IPS DF 19.7 (cell line): ENCODE results near the gene ZCCHC3.

Source experiments
- DNase-seq: peaks from one replicate; pipeline ENCODE4 v3.0.0-alpha.2; 2013; ENCODE audit warnings: low read depth, low spot score

Gene ZCCHC3

DNA sequence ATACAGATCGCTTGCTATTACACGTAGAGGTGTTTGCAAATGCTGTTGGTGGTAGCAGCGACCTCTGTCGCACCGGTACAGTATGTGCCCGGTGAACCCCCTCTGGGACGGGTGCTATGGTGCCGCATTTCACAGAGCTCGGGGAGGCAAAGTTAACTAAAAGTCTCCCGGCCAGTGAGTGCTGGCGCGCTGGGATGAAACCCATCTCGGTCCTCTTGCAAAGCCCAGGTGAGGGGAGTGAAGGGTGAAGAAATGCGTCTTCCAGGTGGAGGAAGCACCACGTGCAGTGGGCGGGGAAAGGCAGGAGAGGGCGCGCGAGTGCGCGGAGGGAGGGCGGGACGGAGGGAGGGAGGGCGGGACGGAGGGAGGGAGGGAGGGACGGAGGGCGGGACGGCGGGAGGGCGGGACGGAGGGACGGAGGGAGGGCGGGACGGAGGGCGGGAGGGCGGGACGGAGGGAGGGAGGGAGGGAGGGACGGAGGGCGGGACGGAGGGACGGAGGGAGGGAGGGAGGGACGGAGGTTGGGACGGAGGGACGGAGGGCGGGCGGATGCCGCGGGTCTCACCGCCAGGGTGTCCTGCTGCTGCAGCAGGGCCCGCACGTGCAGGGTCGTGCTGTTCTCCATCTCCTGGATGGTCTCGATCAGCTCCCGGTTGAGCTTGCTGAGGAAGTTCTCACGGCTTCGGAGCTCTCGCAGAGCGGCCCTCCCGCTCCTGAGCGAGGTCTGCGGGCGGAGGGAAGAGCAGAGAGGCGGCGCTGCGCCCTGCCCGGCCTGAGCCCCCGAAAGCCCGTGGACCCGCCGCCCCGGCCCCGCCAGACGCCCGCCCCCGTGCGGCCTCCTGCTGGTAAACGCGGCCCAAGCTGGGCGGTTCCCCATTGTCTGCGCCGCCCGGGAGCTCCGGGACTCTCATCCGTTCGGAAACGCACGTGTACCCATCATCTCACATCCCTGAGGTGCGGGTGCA is 18.5 kb upstream of the ZCCHC3 start:
- DNase-seq = no peak

- DNase-seq = no peak
Measured at GRCh38 chr20:284172-284571, 13.2 kb upstream of the ZCCHC3 start.

DNA sequence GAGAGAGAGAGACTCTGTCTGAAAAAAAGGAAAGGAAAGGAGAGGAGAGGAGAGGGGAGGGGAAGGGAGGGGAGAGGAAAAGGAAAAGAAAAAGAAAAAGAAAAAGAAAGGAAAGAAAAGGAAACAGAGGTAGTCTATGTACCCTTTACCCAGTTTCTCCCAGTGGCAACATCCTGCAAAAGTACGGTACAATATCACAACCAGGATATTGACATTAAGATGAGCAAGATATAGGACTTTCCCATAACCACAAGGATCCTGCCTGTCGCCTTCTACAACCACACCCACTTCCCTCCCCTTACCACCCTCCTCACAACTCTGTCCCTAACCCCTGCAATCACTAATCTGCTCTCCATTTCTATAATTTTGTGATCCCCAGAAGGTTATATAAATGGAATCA is 10.9 kb upstream of the ZCCHC3 start:
- DNase-seq = no peak

- DNase-seq = no peak
Measured at GRCh38 chr20:288956-289692, 8.2 kb upstream of the ZCCHC3 start.

DNA sequence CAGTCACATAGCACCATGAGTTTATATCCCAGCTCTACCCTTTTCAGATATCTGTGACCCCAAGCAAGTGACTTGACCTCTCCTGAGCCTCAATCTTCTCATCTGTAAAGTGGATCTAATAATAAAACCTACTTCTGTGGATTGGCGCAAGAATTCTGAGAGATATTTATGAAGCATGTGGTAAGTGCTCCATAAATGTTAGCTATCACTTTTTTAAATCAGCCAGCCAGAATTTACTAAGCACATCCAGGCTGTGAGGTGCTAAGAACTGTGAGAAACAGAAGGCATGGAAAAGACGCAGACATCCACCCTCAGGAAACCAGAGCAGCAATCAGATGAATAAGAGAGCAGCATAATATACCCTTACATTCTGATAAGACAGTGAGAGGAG is 7.7 kb upstream of the ZCCHC3 start:
- no peak for DNase-seq

- DNase-seq = no peak
Measured at GRCh38 chr20:290084-290831, 7.1 kb upstream of the ZCCHC3 start, which contains the start of gene C20orf96. TSS of gene C20orf96 (minus strand) at chr20:290750. CDS start at chr20:290610, 140 bp downstream.

DNA sequence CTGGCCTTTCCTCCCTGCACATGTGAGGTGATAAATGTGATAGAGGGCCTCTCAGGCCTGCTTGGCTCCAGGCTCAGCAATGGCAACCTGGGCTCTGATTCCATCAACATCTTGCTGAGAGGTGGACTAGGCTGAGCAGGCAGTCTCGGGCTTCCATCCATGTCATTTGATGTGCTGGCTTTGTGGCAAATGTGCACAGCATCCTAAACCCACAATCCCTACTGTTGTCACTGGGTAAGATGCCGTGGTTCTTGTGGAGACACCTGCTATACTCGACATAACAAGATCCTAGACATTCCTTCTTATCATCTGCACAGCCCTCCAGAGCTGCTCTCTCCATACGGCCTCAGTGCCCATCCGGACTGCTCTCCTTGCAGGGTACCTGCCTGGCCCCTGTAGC is 2.8 kb upstream of the ZCCHC3 start:
- DNase-seq = no peak

DNA sequence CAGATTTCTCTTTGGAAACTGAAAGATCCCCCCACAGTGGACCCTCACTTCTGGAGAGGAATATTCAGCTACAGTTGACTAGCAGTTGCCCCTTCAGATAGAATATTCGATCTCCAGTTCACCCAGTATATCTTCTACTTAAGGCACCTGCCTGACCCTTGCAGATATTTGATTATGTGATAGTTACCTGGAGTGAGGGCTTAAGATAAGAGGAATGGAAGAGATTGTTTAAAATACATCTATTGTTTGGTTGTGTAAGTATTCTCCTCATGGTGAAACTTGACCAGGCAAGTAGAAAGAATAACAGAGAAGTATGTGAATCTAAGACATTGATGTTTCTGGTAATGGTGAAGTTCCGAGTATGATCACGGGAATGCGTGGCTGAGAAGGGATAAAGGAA is 1.6 kb upstream of the ZCCHC3 start:
- DNase-seq = no peak

GRCh38 chr20:297925-298775 is 780 bp downstream of the ZCCHC3 start:
- DNase-seq = no peak

DNA sequence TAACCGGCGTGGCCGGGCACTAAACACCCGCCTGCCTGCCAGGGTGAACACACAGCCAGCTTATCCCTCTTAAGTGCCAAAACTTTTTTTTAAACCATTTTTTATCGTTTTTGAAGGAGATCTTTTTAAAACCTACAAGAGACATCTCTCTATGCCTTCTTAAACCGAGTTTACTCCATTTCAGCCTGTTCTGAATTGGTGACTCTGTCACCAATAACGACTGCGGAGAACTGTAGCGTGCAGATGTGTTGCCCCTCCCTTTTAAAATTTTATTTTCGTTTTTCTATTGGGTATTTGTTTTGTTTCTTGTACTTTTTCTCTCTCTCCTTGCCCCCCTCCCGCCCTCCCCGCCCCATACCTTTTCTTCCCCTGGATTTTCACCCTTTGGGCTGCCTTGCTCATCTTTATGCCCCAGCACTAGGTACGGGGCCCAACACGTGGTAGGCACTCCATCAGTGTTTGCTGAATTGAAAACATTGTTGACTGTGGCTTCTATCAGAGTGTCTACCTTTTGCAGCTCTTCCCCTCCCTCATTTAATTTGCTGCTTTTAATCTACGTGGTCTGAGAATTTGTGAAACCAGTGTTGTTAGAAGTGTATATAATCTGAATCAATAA is 1.5 kb downstream of the ZCCHC3 start:
- DNase-seq = no peak

DNA sequence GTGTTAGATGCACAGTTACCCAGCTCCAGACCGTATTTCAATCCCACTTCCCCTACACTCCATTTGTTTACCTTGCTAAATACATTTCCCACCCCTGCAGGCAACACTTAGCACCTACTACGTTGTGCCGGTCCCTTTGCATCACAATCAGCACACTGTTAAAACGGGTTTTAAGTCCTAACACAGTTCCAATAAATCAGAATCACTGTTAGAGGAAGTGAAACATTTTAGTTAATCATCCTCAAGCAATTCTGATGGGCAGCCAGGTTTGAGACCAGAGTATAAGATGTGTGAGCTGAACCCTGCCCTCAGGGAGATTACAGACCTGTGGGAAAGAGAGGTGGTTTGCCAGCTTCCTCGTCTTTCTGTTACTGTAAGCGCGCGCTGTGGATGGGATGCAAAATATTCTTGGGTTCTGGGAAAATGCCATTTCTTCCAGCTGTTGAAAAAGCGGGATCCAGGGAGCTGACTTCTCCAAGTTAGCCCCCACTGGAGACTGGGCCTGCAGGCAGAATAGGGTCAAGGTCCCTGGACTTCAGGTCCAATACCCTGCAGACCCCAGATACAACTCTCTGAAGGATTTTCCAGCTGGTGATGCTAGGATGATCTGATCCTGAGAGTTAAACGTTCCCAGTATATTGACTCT is 3.1 kb downstream of the ZCCHC3 start:
- no peak for DNase-seq

- DNase-seq = no peak
Measured at GRCh38 chr20:301886-302848, 4.8 kb downstream of the ZCCHC3 start.

DNA sequence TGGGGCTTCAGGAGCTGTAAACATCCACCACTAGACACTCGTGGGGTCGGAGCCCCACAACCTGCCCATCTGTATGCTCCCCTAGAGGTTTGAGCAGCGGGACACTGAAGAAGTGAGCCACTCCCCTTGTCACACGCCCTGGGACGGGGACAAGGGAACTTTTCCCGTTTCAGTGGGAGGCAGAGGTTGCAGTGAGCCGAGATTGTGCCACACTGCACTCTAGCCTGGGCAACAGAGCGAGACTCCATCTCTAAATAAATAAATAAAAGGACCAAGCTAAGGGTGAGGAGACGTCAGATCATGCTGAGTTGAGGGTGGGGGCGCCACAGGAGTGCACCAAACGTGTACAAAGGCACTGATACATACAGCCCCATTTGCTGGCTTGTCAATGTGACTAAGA is 8.4 kb downstream of the ZCCHC3 start:
- DNase-seq = no peak

GRCh38 chr20:308427-309038 is 11.2 kb downstream of the ZCCHC3 start:
- DNase-seq = no peak

DNA sequence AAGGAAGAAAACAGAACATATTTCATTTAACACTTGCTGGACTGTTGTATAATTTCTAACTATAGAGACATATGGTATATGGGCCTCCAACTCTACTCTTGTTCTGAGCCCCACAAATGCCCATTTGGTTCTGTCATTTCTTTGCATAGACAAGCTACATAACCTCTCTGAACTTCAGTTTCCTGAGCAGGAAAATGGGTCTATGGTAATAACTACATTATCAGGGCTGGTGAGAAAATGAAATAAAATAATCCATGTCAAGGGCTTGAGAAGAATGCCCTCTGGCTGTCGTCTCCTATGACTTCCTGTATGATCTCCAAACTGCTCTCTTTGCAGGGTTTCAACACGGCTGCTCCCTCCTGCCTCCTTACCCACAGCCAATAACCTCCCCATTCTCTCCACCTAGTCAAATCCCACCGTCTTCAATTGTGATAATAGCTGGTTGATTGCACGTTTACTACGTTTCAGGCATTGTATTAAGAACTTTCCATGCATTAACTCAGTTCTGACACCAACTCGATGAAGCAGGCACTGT is 12.0 kb downstream of the ZCCHC3 start:
- DNase-seq = no peak

DNA sequence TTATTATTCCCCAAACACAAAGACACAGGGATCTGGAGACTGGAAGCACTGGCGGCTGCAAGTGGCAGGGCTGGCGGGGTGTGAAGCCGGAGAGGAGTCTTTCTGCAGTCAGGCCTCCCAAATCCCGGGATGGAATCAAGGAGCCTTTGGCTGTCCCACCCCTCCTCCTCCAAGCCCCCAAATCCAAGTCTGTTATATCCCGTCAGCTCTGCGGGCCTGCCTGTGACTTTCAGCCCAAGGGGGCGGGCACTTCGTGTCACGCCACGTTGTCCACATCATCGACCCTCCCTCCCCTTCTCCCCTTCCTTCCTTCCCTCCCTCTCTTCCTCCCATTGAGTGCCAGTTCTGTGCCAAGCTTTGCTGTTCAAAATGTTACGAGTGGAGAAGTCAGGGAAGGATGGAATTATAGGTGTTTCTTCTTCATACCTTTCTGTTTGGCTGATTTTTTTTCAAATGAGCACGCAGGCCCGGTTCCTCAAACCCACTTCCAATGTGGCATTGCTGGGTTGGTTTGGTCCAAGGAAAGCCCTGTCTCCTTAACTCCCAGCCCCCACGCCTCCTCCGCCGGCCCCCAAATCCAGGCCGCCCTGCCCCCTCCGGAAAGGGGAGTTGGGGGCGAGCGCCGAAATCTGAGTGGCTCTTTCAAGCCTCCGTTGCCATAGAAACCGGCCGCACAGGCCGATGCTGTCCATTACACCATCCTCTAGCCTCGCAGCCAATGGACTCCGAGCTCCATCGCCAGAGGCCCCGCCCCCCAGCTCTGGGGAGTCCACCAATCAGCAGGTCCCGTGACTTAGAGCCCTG is 12.7 kb downstream of the ZCCHC3 start:
- DNase-seq = peak; percentile 95

DNA sequence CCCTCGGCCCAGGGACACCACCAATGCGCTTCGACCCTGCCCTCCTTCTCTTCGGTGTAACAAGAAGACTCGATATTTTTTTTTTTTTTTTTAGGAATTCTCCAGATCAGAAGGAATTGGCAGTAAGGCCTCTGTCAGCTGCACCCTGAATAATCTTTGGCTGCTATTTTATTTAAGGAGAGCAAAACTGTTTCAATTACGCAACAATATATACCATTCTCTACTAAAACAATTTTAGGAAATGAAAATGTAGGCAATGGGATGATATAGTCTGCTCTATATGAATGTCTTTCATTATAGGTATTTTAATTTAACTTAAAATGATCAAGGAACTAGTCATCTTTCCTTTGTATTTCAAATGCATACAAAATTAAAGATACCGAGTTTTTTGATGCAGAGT is 13.3 kb downstream of the ZCCHC3 start:
- no peak for DNase-seq
